Rectal smooth muscle tissue (tissue), 1 donor: ENCODE measurements around the gene CDC42EP2.
"Not testable (repeated sequence)": the region's sequence is repeated elsewhere in the genome, so short reads cannot be mapped to it uniquely, and the experiment has no call there.

Source experiments
- H3K27ac ChIP-seq: one replicate; pipeline ENCODE4 v1.7.0; 2013; ENCODE audit warnings: low read depth, low read length, inconsistent platforms
- H3K27me3 ChIP-seq: one replicate; pipeline ENCODE4 v1.7.0; 2013; ENCODE audit warnings: low read length; ENCODE audit not compliant: control insufficient read depth, insufficient read depth
- H3K36me3 ChIP-seq: one replicate; pipeline ENCODE4 v1.7.0; 2013; ENCODE audit warnings: low read length; ENCODE audit not compliant: control insufficient read depth, insufficient read depth
- H3K4me1 ChIP-seq: one replicate; pipeline ENCODE4 v1.7.0; 2013; ENCODE audit warnings: low read length; ENCODE audit not compliant: control insufficient read depth, insufficient read depth
- H3K4me3 ChIP-seq: one replicate; pipeline ENCODE4 v1.7.0; 2013; ENCODE audit warnings: low read length
- H3K9ac ChIP-seq: one replicate; pipeline ENCODE4 v1.7.0; 2013; ENCODE audit warnings: low read length

CDC42EP2 gene

GRCh38 chr11:65329944-65330403, 15.3 kb downstream of the CDC42EP2 start:
- peak overlapping the region; percentile 41 for H3K4me3 ChIP-seq
- H3K27ac ChIP-seq, result peak overlapping the region; percentile 14
- peaks cover 6% of the 10 kb centered on the region for H3K4me1 ChIP-seq
- H3K27me3 ChIP-seq, result no peaks in the 10 kb centered on the region
- no peak overlapping the region for H3K9ac ChIP-seq
- H3K36me3 ChIP-seq, result no peaks in the 10 kb centered on the region

- H3K4me3 ChIP-seq, result no peak overlapping the region
- no peak overlapping the region for H3K9ac ChIP-seq
- no peak overlapping the region for H3K27ac ChIP-seq
- H3K4me1 ChIP-seq, result peaks cover 8% of the 10 kb centered on the region
- no peaks in the 10 kb centered on the region for H3K27me3 ChIP-seq
- H3K36me3 ChIP-seq, result no peaks in the 10 kb centered on the region
These were observed 15.9 kb downstream of the CDC42EP2 start for GRCh38 chr11:65330544-65330943.

- not testable (repeated sequence) for H3K4me3 ChIP-seq, H3K4me1 ChIP-seq, H3K9ac ChIP-seq, H3K27ac ChIP-seq, H3K36me3 ChIP-seq, H3K27me3 ChIP-seq
These were observed 17.9 kb downstream of the CDC42EP2 start for GRCh38 chr11:65332591-65332990.

GRCh38 chr11:65334696-65335295, 20.1 kb downstream of the CDC42EP2 start:
- H3K36me3 ChIP-seq, result no peaks in the 10 kb centered on the region
- H3K4me3 ChIP-seq, result peak overlapping the region; percentile 97
- peak overlapping the region; percentile 51 for H3K9ac ChIP-seq
- H3K4me1 ChIP-seq, result peaks cover 8% of the 10 kb centered on the region
- no peaks in the 10 kb centered on the region for H3K27me3 ChIP-seq
- peak overlapping the region; percentile 95 for H3K27ac ChIP-seq

- Histone ChIP-seq H3K4me1 (peaks cover 8% of the 10 kb centered on the region), H3K9ac (no peak overlapping the region), H3K4me3 (no peak overlapping the region), H3K27me3 (no peaks in the 10 kb centered on the region), H3K27ac (no peak overlapping the region), H3K36me3 (peaks cover 24% of the 10 kb centered on the region)
These were observed 24.0 kb downstream of the CDC42EP2 start for GRCh38 chr11:65338676-65339075.

- no peaks in the 10 kb centered on the region for H3K27me3 ChIP-seq
- H3K9ac ChIP-seq, result no peak overlapping the region
- H3K36me3 ChIP-seq, result peaks cover 38% of the 10 kb centered on the region
- H3K4me3 ChIP-seq, result no peak overlapping the region
- no peaks in the 10 kb centered on the region for H3K4me1 ChIP-seq
- H3K27ac ChIP-seq, result no peak overlapping the region
These were observed 25.6 kb downstream of the CDC42EP2 start for GRCh38 chr11:65340226-65340625.

- Histone ChIP-seq H3K9ac (no peak overlapping the region), H3K36me3 (peaks cover 54% of the 10 kb centered on the region), H3K27ac (no peak overlapping the region), H3K27me3 (no peaks in the 10 kb centered on the region), H3K4me3 (no peak overlapping the region), H3K4me1 (no peaks in the 10 kb centered on the region)
These were observed 27.2 kb downstream of the CDC42EP2 start for GRCh38 chr11:65341856-65342255.

- Histone ChIP-seq H3K9ac (no peak overlapping the region), H3K4me1 (peaks cover 6% of the 10 kb centered on the region), H3K36me3 (peaks cover 25% of the 10 kb centered on the region), H3K27me3 (peaks cover 2% of the 10 kb centered on the region), H3K4me3 (no peak overlapping the region), H3K27ac (no peak overlapping the region)
These were observed 36.8 kb downstream of the CDC42EP2 start for GRCh38 chr11:65351511-65351910.

GRCh38 chr11:65352783-65353182, 38.1 kb downstream of the CDC42EP2 start:
- Histone ChIP-seq H3K36me3 (peaks cover 22% of the 10 kb centered on the region), H3K27ac (no peak overlapping the region), H3K9ac (no peak overlapping the region), H3K4me3 (no peak overlapping the region), H3K4me1 (peaks cover 6% of the 10 kb centered on the region), H3K27me3 (peaks cover 2% of the 10 kb centered on the region)

- Histone ChIP-seq H3K4me1 (peaks cover 6% of the 10 kb centered on the region), H3K4me3 (no peak overlapping the region), H3K9ac (no peak overlapping the region), H3K36me3 (peaks cover 22% of the 10 kb centered on the region), H3K27ac (peak overlapping the region; percentile 8), H3K27me3 (peaks cover 2% of the 10 kb centered on the region)
These were observed 38.7 kb downstream of the CDC42EP2 start for GRCh38 chr11:65353376-65353775.

- H3K27ac ChIP-seq, result peak overlapping the region; percentile 8
- peaks cover 17% of the 10 kb centered on the region for H3K36me3 ChIP-seq
- H3K4me3 ChIP-seq, result peak overlapping the region; percentile 58
- H3K9ac ChIP-seq, result no peak overlapping the region
- H3K4me1 ChIP-seq, result peaks cover 6% of the 10 kb centered on the region
- H3K27me3 ChIP-seq, result peaks cover 2% of the 10 kb centered on the region
These were observed 39.2 kb downstream of the CDC42EP2 start for GRCh38 chr11:65353900-65354264.

GRCh38 chr11:65354265-65355012, 39.8 kb downstream of the CDC42EP2 start, which contains the start of gene TIGD3:
TIGD3 (plus strand) TSS chr11:65354751; CDS start chr11:65355809, 1,058 bp downstream.
- Histone ChIP-seq H3K36me3 (peaks cover 12% of the 10 kb centered on the region), H3K4me1 (peaks cover 6% of the 10 kb centered on the region), H3K27me3 (peaks cover 2% of the 10 kb centered on the region), H3K27ac (peak within 1 kb of the TSS; percentile 11), H3K4me3 (peak within 1 kb of the TSS; percentile 68), H3K9ac (no peak within 1 kb of the TSS)
